ENCODE measurements around the gene FAM163B. TPM values are rescaled to one million over a fixed set of nuclear protein-coding genes. Genes with fewer than 3 reads are reported as not detected.
"Not testable (repeated sequence)": the region's sequence is repeated elsewhere in the genome, so short reads cannot be mapped to it uniquely, and the experiment has no call there.

FAM163B gene
- polyA plus RNA-seq, 4 donors = 0.19 to 0.42 TPM; not detected in 2

GRCh38 chr9:133640580-133641395, 31.6 kb upstream of the FAM163B start:
- no peak for DNase-seq (ENCODE audit: low read depth in 4 of 4, low spot score in 3 of 4)

- DNase-seq (ENCODE audit: low read depth in 4 of 4, low spot score in 3 of 4) = no peak
Observed at GRCh38 chr9:133640160-133640559, 31.0 kb upstream of the FAM163B start.

GRCh38 chr9:133639613-133640012, 30.4 kb upstream of the FAM163B start:
- DNase-seq (ENCODE audit: low read depth in 4 of 4, low spot score in 3 of 4) = no peak

GRCh38 chr9:133638711-133639110, 29.5 kb upstream of the FAM163B start:
- no peak for DNase-seq (ENCODE audit: low read depth in 4 of 4, low spot score in 3 of 4)

- no peak for DNase-seq (ENCODE audit: low read depth in 4 of 4, low spot score in 3 of 4)
Observed at GRCh38 chr9:133638076-133638475, 28.9 kb upstream of the FAM163B start.

- DNase-seq (ENCODE audit: low read depth in 4 of 4, low spot score in 3 of 4) = no peak
Observed at GRCh38 chr9:133637451-133638055, 28.4 kb upstream of the FAM163B start.

GRCh38 chr9:133636902-133637301, 27.7 kb upstream of the FAM163B start:
- DNase-seq (ENCODE audit: low read depth in 4 of 4, low spot score in 3 of 4) = no peak

- DNase-seq (ENCODE audit: low read depth in 4 of 4, low spot score in 3 of 4) = no peak
Observed at GRCh38 chr9:133635533-133636531, 26.6 kb upstream of the FAM163B start, which contains the start of gene DBH. Gene DBH (plus strand): TSS chr9:133636363. CDS start chr9:133636372, 9 bp downstream.

- no peak for DNase-seq (ENCODE audit: low read depth in 4 of 4, low spot score in 3 of 4)
Observed at GRCh38 chr9:133635098-133635497, 25.9 kb upstream of the FAM163B start.

- no peak for DNase-seq (ENCODE audit: low read depth in 4 of 4, low spot score in 3 of 4)
Observed at GRCh38 chr9:133634081-133634691, 25.0 kb upstream of the FAM163B start.

- no peak for DNase-seq (ENCODE audit: low read depth in 4 of 4, low spot score in 3 of 4)
Observed at GRCh38 chr9:133633681-133634080, 24.5 kb upstream of the FAM163B start.

GRCh38 chr9:133632806-133633680, 23.9 kb upstream of the FAM163B start:
- DNase-seq (ENCODE audit: low read depth in 4 of 4, low spot score in 3 of 4) = no peak

GRCh38 chr9:133631111-133631510, 21.9 kb upstream of the FAM163B start:
- DNase-seq (ENCODE audit: low read depth in 4 of 4, low spot score in 3 of 4) = no peak

- no peak for DNase-seq (ENCODE audit: low read depth in 4 of 4, low spot score in 3 of 4)
Observed at GRCh38 chr9:133629221-133630110, 20.3 kb upstream of the FAM163B start.

GRCh38 chr9:133628766-133629165, 19.6 kb upstream of the FAM163B start:
- DNase-seq (ENCODE audit: low read depth in 4 of 4, low spot score in 3 of 4) = no peak

GRCh38 chr9:133627341-133627740, 18.2 kb upstream of the FAM163B start:
- DNase-seq (ENCODE audit: low read depth in 4 of 4, low spot score in 3 of 4) = no peak

- not testable (repeated sequence) for DNase-seq (ENCODE audit: low read depth in 4 of 4, low spot score in 3 of 4)
Observed at GRCh38 chr9:133626008-133626407, 16.8 kb upstream of the FAM163B start.

- DNase-seq (ENCODE audit: low read depth in 4 of 4, low spot score in 3 of 4) = no peak
Observed at GRCh38 chr9:133622555-133622954, 13.4 kb upstream of the FAM163B start.

All from left renal pelvis (tissue), 4 donors.